Suppressor macrophage (primary cell): Measurements from ENCODE around the gene TMSB10.
"Not testable (repeated sequence)": the region's sequence is repeated elsewhere in the genome, so short reads cannot be mapped to it uniquely, and the experiment has no call there.

Experiments used
- DNase-seq, 4 experiments: peaks; one replicate each; pipeline ENCODE4 v3.0.0-alpha.2; 2020 to 2022
- total RNA-seq, 17 experiments: gene quantifications; one replicate each; lab custom pipeline; 2026; ENCODE audit warnings: mixed read lengths in 6 of 17, inconsistent platforms in 3 of 17; lab: John Stamatoyannopoulos, UW

The TMSB10 gene
- 636 to 1,513 (median 987) reads per million in 17 experiments for total RNA-seq

DNA sequence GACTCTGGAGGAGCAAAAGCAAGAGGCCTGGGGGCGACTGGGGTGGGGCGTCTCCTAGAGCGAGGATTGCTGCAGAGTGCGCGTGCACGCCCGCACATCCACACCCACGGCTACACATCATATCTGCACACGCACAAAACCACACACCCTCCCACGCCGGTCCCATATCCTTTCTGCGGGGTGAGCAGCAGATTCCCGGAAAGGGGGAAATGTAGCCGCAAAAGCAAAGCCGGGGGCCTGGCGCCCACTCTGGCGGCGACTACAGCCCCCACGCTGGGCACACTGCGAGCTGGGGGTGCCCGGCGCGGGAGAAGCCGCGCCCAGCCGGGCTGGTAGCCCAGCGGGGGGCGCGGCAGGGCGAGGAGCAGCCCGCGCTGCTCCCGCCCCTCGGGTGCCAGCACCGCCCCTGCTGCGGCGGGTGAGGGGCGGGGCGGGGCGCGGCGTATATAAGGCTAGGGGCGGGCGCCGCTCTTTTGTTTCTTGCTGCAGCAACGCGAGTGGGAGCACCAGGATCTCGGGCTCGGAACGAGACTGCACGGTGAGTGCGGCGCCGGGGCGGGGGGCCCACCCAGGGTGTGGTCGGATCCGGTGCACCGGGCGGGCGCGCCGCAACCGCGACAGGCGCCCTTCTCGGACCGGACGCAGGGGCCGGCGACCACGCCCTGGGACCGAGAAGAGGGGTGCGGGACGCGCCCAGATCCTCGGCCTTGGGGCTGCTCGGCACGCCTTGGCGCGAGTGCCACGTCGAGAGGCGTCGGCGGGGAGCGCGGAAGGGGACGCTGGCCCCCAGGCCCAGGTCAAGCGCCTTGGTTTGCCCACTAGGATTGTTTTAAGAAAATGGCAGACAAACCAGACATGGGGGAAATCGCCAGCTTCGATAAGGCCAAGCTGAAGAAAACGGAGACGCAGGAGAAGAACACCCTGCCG, at the start of gene TMSB10:
TMSB10 (plus strand) TSS at position 476 of the 927 bp plus-strand sequence.
- peak; percentile 91 to 96 (median 94) for DNase-seq

DNA sequence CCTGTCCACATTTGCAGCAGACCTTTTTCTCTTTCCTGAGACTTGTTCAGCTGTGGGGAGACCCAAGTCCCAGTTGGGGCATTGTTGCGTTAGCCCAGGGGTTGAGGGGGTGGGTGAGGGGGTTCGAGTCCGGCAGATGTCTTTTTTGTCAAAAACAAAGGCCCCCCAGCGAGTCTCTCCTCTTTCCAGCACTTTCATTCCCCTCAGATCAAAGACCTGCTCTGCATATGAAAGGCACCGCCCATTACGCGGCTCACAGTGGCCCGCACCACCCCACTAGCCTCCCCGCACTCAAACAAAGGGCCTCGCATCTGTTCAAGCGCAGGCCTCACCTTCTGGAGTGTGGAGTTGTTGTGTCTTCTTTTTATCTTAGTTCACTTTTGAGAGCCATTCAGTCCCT, 49.7 kb upstream of the TMSB10 start:
- DNase-seq: no peak

DNA sequence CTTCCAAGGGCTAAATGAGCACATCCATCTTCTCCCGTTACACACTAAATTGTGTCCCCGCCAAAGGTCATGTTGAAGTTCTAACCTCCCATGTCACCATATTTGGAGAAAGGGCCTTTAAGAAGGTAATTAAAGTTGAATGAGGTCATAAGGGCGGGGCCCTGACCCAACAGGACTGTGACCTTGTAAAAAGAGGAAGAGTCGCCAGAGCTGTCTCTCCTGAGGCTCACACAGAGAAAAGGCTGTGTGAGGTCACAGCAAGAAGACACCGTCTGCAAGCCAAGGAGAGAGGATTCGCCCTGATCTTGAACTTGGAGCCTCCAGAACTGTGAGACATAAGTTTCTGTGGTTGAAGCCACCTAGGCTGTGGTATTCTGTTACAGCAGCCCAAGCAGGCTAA, 48.7 kb upstream of the TMSB10 start:
- peak; percentile 27 to 63 (median 49) for DNase-seq

DNA sequence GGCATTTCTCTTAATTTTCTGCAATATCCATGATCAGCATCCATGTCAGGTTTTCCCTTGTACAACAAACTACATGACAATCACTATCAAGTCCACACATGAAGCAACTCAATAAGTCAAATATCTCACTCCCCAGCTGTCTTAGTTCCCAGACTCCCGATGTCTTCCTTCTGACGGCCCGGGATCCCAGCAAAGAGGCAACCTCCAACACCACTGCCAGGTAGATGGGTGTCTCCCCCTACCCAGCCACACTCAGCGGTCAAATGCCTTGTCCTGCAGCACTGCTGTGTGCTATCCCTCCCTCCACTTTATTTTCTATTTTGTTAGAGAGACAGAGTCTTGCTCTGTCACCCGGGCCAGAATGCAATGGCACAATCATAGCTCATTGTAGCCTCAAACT, 47.9 kb upstream of the TMSB10 start:
- DNase-seq: no peak

DNA sequence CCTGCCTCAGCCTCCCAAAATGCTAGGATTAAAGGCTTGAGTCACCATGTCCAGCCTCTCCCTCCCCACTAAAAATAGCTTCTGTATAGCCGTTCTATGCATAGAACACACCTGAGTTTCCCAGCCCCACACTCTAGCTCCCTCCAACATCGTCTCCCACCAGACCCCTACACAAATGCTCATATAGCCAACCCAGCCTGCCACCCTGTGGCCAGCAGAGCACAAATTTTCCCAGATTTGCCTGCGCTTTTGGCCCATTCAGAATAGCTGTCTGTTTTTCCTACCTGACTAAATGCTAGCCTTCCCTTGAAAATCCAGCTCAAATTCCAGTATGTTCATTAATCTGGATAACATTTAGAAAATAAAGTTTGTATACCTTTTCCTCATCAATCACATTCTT, 47.3 kb upstream of the TMSB10 start:
- no peak for DNase-seq

DNA sequence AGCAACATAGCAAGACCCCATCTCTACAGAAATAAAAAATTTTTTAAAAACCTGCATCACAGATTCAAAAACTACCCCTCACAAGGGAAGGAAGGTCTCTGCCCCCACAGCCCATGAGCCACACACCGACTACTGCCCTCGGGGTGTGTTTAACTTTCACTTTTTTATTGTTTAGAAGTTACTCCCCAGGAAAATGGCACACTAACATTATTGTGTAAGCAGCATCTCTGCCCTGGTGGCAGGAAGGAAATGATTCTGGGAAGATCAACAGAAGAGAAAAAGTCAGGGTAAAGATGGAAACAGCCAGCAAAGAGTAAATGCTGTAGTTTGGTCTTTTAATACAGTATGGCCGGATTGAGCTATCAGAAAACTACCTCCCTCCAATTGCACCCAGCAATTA, 46.5 kb upstream of the TMSB10 start:
- DNase-seq: no peak

DNA sequence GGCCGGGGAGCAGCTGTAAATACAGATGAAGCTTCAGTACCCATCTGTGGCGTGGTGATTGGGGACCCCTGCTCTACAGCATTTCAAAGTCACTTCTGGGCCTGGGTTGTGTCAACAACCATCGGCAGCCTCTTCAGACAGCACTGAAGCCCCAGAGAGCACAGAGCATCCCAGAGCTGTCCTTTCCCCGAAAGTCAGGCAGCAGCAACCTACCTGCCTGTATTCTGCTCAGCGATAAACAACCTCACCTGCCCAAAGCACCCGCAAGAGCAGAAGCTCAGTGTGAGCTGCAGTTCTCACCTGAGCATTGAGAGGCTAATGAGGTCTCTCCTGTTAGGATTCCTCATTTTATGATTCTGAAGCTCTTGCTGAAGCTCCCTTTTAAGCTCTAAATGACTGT, 43.9 kb upstream of the TMSB10 start:
- DNase-seq: no peak

DNA sequence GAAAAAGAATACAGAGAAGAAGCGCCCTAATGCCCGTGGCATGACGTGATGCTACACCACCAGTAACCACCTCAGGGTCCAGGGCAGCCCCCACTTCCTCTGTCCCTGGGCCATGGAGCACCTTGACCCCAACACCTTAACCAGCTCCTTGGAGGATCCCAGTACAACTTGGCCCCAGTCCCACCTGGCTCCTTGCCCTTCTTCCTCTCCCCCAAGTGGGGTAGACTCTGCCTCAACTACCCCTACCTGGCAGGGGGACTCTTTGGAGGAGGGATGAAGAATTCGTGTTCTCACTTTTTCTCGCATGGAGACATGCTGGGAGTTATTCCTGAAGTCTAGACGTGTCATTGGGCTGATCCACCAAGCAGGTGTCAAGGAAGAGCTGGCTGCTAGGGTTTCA, 43.5 kb upstream of the TMSB10 start:
- no peak for DNase-seq

DNA sequence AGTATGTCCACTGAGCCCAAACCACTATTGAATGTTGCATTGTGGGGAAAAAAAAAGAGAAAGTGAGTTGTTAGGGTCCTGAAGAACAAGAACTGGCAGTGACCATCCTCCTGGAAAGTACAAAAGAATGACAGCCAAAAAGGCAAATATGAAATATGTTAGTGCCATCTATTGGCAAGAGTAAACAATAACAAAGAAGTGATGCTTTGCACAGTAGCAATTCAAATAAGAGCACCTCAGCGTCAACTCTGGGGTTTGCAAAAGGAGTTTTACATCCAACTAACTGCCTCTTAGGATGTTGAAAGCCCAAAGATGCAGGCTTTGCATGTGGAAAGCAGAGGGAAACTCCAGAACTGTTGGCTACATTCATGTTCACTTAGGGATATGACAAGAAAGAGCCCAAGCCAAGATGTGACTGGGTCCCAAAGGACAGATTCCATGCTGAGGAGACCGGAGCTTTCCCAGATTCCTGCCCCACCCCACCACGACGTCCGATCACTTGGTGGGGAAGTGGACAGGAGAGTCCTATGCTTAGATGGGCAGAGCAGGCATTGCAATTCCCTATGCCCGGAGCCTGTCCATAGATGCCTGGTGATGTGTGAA, 40.2 kb upstream of the TMSB10 start:
- DNase-seq: peak; percentile 21 to 79 (median 46)

DNA sequence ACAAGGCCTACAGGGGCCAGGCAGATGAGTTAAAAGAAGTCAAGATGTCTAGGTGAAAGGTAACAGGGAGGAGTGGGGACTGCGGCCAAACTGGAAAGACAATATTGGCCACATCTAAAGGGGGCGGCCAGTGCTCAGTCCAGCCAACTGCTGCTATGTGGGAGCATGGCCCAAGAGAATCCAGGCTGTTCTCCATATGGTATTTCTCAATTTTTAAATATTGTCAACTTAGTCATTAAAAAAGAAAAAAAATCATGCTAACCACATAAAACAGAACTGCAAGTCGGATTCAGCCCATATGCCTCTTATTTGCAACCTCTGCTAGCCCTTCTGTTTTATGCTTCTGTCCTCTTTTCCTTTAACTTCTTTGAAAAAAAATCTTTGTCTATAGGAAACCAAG, 39.3 kb upstream of the TMSB10 start:
- no peak for DNase-seq

DNA sequence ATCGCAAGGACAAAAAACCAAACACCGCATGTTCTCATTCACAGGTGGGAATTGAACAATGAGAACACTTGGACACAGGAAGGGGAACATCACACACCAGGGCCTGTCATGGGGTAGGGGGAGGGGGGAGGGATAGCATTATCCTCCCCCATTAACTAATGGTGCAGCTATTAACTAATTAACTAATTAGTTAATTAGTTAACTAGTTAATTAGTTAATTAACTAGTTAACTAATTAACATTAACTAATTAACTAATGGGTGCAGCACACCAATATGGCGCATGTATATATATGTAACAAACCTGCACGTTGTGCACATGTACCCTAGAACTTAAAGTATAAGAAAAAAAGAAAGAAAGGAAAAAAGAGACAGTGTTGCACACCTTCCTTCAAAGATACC, 37.1 kb upstream of the TMSB10 start:
- DNase-seq: not testable (repeated sequence)

DNA sequence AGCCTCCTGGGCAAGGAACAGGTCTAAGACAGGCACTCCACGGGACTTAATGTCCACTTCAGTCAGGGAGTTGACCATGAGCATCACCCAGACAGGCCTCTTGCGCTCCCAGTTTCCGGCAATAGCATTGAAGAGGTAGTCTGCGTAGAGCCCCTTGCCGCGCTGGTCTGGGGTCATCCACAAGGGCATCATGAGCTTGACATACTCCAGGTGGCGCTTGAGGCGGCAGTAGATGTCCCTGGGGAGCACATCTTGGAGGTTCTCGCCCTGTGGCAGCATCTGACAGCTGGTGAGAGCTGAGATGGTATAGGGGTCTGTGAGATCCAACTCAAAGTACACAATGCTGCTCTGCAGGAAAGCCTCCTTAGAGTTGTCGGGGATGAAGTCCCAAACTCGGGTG, 35.1 kb upstream of the TMSB10 start:
- no peak for DNase-seq

DNA sequence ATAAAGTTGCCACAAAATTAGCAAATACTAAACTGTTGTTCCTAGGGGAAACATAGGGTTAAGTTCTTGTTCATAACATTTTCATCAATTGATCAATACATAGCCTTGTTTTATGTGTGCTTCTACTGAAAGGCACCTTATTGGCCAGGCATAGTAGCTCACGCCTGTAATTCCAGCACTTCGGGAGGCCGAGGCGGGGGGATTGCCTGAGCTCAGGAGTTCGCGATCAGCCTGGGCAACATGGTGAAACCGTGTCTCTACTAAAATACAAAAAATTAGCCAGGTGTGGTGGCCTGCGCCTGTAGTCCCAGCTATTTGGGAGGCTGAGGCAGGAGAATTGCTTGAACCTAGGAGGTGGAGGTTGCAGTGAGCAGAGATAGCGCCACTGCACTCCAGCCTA, 32.8 kb upstream of the TMSB10 start:
- DNase-seq: not testable (repeated sequence)

DNA sequence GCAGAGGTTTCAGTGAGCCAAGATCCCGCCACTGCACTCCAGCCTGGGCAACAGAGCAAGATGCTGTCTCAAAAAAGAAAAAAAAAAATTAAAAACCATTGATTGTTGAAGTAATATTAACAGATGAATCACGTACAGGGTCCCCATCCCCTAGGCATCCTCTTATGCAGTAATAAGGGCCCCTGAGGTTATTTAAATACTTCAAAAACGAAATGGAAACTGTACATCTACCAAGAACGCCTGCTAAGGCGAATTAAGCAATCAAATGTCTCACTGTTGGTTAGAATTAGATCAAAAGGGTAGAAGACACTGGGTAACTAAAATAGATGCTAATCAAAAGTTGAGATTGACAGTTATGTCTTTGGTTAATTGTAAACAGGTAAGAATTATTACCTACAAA, 32.1 kb upstream of the TMSB10 start:
- DNase-seq: no peak

DNA sequence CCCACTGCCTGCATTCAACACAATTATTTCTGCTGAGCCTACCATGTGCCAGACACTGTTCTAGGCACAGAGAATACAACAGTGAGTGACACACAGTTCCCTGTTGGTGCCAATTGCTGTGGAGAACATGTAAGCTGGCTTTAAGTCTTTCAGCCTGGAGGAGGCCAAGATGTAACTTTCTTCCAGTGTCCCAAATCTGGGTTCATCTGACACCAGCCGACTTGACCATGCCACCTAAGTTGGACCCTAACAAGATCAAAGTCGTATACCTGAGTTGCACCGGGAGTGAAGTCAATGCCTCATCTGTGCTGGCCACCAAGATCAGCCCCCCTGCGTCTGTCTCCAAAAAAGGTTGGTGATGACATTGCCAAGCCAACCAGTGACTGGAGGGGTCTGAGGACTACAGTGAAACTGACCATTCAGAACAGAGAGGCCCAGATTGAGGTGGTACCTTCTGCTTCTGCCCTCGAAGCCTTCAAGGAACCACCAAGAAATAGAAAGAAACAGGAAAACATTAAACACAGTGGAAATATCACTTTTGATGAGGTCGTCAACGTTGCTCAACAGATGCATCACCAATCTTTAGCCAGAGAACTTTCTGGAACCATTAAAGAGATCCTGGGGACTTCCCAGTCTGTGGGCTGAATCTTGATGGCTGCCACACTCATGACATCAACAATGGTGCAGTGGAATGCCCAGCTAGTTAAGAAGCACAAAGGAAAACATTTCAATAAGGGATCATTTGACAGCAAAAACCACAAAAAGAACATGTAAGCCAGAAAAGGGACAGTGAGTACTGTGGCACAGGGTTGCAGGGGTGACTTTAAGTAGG, 30.9 kb upstream of the TMSB10 start:
- peak; percentile 31 to 71 (median 52) for DNase-seq

DNA sequence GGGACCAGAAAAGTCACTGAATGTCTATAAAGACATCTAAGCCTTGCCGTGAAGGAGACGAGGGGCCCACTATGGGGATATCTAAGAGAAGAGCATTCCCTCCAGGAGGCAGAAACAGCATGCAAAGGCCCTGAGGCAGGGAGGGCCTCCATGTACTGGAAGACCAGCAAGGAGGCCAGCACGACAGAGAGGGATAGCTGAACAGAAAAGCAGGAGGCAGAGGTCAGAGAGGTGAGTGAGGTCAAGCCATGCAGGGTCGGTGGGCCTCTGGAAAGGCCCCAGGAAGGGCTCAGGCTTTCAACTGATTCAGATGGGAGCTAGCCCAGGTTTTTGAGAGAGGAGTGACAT, 30.3 kb upstream of the TMSB10 start:
- no peak for DNase-seq

DNA sequence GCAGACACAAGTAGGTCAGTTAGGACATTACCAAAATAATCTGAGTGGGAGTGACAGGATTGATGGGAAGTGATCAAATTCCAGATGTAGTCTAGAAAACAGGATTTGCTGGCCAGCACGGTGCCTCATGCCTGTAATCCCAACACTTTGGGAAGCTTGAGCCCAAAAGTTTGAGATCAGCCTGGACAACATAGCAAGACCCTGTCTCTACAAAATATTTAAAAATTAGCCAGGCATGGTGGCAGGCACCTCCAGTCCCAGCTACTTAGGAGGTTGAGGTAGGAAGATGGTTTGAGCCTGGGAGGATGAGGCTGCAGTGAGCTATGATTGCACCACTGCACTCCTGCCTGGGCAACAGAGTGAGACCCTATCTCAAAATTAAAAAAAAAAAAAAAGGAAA, 29.8 kb upstream of the TMSB10 start:
- DNase-seq: not testable (repeated sequence)

DNA sequence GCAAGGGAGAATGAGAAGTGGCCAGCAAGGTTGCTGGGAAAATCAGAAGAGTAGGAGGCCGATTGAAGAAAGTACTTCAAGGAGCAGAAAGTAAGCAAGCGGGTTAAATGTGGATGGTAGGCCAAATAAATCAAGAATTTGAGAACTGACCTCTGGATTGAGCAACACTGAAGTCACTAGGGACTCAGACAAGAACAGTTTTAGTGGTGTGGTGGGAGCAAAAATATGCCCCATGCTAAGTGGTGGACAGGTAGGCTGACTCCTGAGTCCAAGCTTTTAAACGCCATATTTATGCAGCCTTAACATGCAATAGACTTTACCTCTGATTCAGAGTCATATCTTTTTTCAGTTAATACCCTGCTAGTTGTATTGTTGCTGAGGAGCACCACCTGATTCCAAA, 29.1 kb upstream of the TMSB10 start:
- DNase-seq: no peak

DNA sequence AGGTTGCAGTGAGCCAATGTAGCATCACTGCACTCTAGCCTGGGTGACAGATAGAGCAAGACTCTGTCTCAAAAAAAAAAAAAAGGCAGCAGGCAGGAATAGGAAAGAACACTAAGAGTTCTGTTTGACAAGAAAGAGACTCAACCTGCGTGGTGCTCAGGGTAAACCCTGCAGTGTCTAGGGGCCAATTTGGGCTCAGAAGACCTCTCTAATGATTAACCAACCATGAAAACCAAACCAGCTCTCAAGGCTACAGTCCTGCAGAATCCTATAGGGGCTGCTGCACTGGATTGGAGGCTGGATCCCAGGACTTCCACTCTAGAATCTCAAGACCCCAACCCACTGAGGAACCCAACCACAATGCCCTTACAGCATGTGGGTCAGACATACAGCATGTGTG, 27.0 kb upstream of the TMSB10 start:
- DNase-seq: no peak

DNA sequence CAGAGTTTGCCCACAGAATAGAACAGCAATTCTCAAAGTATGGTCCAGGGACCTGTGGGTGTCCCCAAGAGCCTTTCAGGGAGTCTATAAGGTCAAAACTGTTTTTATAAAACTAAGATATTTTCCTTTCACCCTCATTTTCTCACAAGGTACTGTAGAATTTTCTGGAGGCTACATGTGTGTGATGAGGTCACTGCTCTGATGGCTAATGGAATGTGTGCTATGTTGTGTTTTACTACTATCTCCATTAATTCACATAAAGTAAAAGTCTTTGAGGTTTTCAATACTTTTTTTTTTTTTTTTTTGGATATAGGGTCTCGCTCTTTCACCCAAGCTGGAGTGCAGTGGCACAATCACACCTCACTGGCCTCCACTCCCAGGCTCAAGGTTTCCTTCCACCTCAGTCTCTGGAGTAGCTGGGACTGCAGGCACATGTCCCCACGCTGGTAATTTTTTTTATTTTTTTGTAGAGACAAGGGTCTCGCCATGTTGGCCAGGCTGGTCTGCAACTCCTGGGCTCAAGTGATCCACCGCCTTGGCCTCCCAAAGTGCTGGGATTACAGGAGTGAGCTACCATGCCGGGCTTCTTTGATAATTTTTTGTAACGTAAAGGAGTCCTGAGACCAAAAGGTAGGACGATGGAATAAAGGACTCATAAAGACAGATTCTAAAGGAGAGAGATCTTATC, 26.4 kb upstream of the TMSB10 start:
- no peak for DNase-seq

DNA sequence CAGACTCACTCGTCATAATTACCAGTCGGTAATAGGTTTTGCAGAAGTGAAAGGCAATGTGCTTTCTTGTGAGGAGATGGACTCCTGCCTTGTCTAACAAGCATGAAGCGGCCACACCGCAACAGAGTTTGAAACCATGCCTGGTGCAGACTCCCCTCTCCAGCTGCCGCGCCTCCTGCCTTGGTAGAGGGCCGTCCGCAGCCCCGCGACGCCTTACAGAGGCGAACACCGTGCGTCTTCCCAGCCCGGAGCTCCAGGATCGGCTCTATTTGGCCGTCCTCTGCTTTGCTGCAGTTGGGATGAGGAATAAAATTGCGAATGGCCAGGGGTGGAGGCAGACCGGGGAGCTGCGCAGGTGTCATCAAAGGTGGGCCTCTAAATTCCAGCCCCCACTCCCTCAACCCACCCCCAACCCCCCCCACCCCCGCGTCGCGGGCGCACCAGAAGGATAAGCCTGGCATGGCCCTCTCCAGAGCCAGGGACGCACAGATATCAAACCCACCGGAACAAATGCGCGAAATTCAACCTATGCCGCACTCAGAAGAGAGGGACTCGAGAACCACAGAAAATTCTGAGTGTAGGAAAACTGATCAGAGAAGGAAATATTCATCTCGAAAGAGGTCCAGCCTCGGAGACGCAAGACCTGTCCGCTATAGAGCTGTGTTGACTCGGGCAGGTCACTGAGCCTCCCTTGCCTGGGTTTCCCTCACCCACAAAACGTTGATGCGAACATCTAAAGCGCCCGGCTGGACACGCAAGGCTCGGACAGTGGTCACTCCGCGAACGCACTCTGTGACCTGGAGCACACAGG, 25.7 kb upstream of the TMSB10 start:
- peak in 2 of 4 experiments; percentile 32 to 45 for DNase-seq

DNA sequence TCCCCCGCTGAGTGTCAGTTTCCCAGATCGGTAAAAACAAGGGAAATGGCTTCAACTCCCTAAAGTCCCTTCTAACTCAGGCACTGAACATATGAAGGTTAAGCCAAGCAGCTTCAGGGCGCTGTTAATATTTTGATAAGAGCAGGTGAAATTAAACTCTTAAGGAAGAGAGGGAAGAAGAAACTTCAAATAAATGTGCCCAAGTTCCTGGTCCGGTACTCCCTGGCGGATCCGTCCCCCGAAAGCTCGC, 25.1 kb upstream of the TMSB10 start:
- DNase-seq: no peak
